Skeletal muscle cell (primary cell): ENCODE data around the gene CTU1.
A peak's percentile ranks its signal among the peaks of the same experiment; 100 is the strongest.
"Not testable (repeated sequence)": the region's sequence is repeated elsewhere in the genome, so short reads cannot be mapped to it uniquely, and the experiment has no call there.

Experiments used
- DNase-seq: peaks from one replicate; pipeline ENCODE4 v3.0.0-alpha.2; 2010; ENCODE audit warnings: low read depth
- H3K4me3 ChIP-seq: 2 replicates; pipeline ENCODE4 v1.5.1; 2011; ENCODE audit warnings: low read depth, mild to moderate bottlenecking, control low read depth, low read length, moderate library complexity

Gene CTU1

DNA sequence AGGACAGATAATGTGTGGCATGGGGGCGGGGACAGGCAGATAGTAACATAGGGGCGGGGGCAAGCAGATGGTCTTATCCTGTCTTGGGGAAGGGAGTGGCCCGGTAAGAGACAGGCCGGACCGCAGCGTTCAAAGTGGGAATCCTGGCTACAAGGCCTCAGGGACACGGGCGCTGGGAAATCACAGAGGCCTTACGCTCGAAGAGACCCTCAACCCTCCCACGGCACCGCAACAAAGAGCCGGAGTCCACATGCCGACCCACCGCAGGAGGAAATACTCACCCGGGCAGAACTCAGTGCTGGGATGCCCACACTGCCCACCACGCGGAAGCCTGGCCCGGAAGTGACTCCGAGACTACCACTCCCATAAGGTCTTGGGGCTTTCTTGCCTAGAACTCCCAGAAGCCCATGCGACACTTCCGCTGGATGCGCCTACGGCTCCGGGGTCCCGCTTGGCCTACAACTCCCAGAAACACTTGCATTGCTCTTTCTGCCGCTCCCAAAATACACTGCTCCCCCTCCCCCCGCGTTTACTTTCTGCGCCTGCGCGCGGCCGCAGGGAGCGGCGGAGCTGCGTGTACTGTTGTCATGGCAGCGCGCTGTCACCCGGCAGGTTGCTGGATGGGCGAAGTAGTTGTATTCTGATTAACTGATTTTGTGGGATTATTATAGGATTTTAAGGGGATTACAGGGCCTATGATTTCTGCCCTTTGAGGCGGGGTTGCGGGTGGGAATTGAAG, at the start of gene CTU1:
TSS of gene CTU1 (minus strand) at position 344 of the 739 bp plus-strand sequence. CDS start 3,840 bp downstream, outside the sequence.
- DNase-seq, result peak; percentile 97

GRCh38 chr19:51157265-51157664, 49.1 kb upstream of the CTU1 start:
- no peak for DNase-seq
- H3K4me3 ChIP-seq, result no peak overlapping the region

More for the DNA sequence above, at the start of gene CTU1:
- peak within 1 kb of the TSS; percentile 59 for H3K4me3 ChIP-seq

- no peak for DNase-seq
- no peak overlapping the region for H3K4me3 ChIP-seq
Observed at GRCh38 chr19:51156710-51157109, 48.5 kb upstream of the CTU1 start.

DNA sequence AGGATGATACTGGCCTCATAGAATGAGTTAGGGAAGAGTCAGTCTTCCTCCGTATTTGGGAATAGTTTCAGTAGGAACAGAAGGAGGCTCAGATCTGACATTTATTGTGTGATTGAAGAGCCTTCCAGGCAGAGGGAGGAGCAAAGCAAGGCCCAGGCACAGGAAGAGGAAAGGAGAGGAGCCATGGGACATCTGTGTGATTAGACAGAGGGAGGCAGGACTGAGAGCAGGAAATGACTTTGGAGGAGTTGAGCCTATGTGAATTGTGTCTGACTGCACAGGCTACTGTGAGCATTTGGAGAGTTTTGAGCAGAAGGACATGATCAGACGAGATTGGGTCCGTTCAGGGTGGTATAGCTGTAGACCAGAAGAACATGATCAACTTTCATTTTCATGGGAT, 42.4 kb upstream of the CTU1 start:
- no peak for DNase-seq
- H3K4me3 ChIP-seq, result no peak overlapping the region

DNA sequence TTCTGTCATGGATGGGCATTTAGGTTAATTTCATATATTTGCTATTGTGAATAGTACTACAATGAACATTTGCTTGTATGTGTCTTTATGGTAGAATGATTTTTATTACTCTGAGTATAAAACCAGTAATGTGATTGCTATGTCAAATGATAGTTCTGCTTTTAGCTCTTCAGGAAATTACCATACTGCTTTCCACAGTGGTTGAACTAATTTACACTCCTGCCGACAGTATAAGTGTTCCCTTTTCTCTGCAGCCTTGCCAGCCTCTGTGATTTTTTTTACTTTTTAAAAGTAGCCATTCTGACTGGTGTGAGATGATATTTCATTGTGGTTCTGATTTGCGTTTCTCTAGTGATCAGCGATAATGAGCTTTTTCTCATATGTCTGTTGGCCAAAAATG, 40.4 kb upstream of the CTU1 start:
- H3K4me3 ChIP-seq, result no peak overlapping the region
- no peak for DNase-seq

GRCh38 chr19:51147663-51148062, 39.5 kb upstream of the CTU1 start:
- H3K4me3 ChIP-seq, result no peak overlapping the region
- no peak for DNase-seq

DNA sequence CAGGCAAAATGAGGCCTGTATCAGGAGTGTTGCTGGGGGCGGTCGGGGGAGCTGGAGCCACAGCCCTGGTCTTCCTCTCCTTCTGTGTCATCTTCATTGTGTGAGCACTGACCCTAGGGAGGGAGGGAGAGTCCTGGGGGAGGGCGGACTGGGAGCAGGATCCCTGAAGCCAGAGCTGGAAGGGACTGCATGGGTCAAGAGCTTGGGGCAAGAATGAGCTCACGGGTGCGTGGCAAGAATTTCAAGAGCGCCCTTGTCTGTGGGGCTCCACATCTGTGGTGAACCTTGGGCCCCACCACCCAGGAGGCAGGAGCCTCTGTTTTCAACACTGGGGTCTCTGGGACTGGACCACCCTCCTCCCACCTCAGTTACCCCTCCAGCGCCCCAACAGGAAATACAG, 38.5 kb upstream of the CTU1 start:
- no peak overlapping the region for H3K4me3 ChIP-seq
- no peak for DNase-seq

DNA sequence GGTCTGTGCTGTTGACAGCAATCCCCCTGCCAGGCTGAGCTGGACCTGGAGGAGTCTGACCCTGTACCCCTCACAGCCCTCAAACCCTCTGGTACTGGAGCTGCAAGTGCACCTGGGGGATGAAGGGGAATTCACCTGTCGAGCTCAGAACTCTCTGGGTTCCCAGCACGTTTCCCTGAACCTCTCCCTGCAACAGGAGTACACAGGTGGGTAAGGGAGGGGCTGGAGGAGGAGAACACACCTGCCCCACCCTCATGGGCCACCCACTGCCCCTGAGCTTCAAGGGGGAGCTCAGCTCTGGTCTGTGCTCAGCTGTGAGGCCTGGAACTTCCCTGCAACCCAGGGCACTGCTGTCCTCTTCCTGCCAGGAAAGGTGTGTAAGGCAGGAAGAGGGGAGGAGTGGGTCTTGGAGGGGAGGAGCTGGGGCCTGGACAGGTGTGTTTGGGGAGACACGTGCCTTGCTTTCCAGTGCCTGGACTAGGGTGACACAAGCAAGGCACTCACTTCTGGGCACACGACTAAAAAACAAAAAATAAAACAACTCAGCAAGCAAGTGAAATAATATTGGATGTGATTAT, 37.8 kb upstream of the CTU1 start:
- no peak overlapping the region for H3K4me3 ChIP-seq
- no peak for DNase-seq

DNA sequence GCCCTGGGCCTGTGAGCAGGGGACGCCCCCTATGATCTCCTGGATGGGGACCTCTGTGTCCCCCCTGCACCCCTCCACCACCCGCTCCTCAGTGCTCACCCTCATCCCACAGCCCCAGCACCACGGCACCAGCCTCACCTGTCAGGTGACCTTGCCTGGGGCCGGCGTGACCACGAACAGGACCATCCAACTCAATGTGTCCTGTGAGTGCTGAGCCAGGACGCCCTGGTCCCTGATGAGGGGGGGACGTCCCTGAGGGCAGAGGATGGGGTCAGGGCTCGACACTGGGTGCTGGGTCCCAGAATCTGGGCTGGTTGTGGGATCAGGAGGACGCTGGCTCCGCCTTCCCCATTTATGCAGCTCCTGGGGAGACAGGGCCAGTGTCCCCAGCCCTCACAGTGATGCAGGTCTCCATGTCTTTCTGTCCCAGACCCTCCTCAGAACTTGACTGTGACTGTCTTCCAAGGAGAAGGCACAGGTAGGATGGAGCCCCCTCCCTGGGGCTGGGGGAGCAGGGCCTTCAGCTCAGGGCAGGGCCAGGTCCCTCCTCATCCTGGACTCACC, 36.4 kb upstream of the CTU1 start:
- DNase-seq, result no peak
- H3K4me3 ChIP-seq, result no peak overlapping the region

DNA sequence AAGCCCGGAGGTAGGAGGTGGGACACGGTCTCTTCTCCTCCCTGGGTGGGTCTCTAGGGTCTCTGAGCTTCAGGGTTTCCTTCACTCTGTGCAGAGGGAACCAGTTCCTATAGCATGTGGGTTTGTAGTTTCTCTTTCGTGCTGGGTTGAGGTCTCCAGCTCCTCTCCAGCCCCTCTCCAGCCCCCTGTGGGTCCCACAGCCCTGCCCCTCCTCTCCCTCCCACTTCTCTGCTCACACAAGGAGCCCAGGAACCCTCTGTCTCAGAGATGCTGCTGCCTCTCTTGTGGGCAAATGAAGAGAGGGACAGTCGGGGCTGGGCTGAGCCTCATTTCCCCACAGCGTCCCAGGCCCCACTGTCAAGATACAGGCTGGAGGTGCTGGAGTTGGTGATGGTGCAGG, 35.3 kb upstream of the CTU1 start:
- H3K4me3 ChIP-seq, result no peak overlapping the region

DNA sequence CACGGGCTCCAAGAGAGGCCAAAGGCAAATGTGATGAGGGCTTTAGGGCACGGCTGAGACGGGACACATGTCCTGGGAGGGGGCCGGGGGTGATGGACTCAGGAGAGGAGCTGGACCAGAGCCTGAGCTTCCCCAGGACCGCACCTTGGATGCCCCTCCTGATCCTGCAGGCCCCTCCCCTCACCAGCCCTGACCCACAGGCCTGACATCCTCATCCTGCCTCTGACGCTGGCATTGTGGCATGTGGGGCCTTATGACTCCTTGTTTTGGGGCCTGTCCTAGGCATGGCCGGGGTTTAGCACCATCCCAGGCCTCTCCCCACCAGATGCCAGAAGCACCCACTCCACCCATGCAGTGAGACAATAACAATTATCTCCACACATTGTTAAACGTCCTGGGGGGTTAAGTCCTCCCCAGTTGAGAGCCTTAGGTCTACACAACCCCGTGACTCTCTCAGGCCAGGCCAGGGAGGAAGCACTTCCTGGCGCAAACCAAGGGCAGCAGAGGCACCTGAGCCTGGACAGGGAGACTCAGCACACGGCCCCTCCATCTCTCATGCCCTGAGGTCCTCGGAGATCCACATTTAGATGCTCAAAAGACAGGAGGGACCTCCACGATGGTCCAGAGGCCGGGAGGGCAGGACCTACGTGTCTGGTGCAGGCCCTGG, 34.7 kb upstream of the CTU1 start:
- H3K4me3 ChIP-seq, DNase-seq: not testable (repeated sequence)

More for the DNA sequence above, 35.3 kb upstream of the CTU1 start:
- DNase-seq, result no peak

GRCh38 chr19:51142119-51142518, 33.9 kb upstream of the CTU1 start, which contains the start of gene SIGLEC7:
TSS of gene SIGLEC7 (plus strand) at chr19:51142301. CDS start at chr19:51142370, 69 bp downstream.
- DNase-seq, result no peak
- no peak within 1 kb of the TSS for H3K4me3 ChIP-seq

DNA sequence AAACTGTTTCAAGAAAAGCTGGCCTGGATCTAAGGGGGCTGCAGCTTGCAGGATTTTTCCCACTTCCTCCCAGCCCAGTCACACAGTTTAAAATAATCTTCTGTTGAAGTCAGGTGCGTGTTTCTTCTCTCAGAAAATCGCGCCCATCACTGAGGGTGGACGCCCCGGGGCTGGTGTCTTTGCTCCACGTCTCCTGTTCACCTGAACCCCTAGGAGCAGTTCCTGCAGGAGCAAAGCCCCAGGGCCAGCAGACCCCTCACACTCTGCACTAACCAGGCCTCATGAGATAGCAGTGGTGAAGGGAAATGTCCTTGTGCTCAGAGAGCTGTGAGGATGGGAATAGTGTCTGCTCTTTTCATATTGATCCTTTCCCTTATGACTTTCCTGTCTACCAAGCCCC, 33.0 kb upstream of the CTU1 start:
- DNase-seq, result no peak
- H3K4me3 ChIP-seq, result no peak overlapping the region

DNA sequence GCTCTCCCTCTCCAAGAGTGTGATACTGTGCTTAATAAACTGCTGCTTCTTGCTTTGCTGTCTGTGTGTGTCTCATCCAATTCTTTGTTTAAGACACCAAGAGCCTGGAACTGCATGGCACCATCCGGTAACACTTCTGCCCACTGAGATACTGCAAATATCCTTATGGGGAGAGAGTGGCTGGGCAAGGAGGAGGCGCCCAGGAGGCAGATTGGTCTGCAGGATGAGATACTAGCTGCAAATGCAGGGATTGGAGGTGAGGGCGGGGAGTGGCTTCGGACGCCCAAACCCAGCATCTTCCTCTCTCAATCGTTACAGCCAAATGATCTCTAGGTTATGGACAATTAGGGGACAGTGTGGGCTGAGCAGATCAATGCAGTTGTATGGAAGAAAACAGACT, 32.2 kb upstream of the CTU1 start:
- no peak for DNase-seq
- no peak overlapping the region for H3K4me3 ChIP-seq

- no peak for DNase-seq
- H3K4me3 ChIP-seq, result no peak overlapping the region
Observed at GRCh38 chr19:51139299-51140014, 31.2 kb upstream of the CTU1 start.

DNA sequence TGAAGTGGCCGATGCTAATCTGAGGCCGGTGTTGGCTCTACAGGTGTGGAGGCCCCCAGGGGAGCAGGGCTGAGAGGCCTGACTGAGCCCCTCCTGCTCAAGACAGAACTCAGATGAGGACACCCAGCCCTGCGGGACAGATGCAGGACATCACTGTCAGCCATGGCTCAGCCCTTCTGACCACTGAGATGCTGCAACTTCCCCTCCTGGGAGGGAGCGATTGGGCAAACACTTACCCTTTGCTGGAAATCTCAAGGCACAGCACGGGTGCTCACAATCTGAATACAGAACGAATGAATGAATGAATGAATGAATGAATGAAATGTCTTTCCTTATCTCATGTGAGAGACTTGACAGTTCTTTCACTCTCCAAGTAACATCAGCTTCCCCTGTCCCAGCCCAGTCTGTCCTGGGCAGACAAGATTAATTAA, 30.4 kb upstream of the CTU1 start:
- H3K4me3 ChIP-seq, result no peak overlapping the region
- DNase-seq, result no peak

DNA sequence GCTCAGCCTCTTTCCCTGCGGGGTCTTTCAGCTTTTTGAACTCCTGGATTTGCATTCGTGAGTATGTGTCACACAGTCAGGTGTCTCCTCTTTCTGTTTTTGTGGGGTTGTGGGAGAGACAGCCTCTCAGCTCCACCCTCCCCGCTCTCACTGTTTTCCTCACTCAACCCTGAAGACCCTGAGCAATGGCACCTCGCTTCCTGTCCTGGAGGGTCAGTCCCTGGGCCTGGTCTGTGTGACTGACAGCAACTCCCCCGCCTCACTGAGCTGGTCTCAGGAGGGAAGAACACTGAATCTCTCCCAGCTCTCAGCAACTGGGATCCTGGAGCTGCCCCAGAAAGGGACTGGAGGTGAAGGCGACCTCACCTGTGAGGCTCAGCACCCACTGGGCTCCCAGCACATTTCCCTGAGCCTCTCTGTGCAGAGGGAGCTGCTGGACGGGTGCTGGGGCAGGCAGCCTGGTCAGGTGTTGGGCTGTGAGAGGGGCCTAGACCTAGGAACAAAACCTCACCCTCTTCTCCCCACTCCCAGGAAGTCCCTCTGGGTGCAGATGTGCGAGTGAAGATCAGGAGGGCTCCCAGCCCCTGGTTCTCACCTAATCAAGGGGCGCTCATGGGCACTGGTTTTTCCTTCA, 29.7 kb upstream of the CTU1 start:
- no peak for DNase-seq
- no peak overlapping the region for H3K4me3 ChIP-seq

DNA sequence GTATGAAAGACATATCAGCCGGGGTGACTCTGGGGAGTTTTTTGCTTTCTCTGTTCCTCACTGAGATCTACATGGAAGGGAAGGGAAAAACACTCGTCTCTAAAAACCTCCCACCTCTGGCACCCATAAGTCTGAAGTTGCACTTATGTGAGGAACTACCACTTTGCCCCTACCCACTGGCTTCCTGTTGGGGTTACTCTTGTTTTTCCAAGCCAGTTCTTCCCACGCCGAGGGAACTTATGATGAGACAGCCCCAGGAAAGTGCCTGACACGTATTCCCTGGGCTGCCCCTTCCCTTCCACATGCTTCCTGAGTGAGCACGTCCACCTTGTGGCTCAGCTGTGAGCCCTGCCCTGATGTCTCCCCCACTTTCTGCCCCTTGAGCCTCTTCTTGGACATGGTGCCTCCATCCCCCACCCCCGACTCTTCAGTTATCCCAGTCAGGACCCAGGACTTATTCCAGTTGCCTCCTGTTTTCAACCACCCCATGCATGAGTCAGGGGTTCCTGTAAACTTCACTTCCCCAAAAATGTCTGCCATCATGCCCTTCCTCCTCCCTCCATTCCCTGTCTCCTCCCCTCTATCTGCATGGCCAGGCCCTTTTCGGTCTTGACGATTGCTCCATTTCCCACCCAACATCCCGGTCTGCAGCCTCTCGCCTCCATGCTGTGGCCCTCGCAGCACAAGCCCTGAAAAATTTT, 28.8 kb upstream of the CTU1 start:
- DNase-seq, result no peak
- no peak overlapping the region for H3K4me3 ChIP-seq
